Left lung (tissue), 10 donors: Measurements from ENCODE around the gene FTCDNL1. TPM values are rescaled to one million over a fixed set of nuclear protein-coding genes. Genes with fewer than 3 reads are reported as not detected.
A peak's percentile ranks its signal among the peaks of the same experiment; 100 is the strongest.

Source experiments
- ATAC-seq: fragments of 200-7000 bp; cut with Tn5 transposase; one replicate; pipeline ENCODE4 v1.9.1; 2020; ENCODE audit warnings: moderate library complexity
- DNase-seq, 4 donors: peaks; one replicate each; pipeline ENCODE4 v3.0.0-alpha.2; 2013 to 2020
- H3K27ac ChIP-seq, 2 donors: fragments of 200-600 bp; sonication (generic) in 1 of 2; one replicate each; pipeline versions ENCODE4 v1.5.0 to v1.8.0; 2020 to 2021
- H3K27me3 ChIP-seq, 2 donors: fragments of 200-600 bp; sonication (generic) in 1 of 2; one replicate each; pipeline versions ENCODE4 v1.5.0 to v1.8.0; 2020 to 2021
- H3K36me3 ChIP-seq, 2 donors: fragments of 200-600 bp; sonication (generic) in 1 of 2; one replicate each; pipeline versions ENCODE4 v1.5.0 to v1.8.0; 2020 to 2021
- H3K4me1 ChIP-seq, 2 donors: fragments of 200-600 bp; one replicate each; pipeline ENCODE4 v1.8.0; 2021
- H3K4me3 ChIP-seq, 2 donors: fragments of 200-600 bp; sonication (generic) in 1 of 2; one replicate each; pipeline versions ENCODE4 v1.5.0 to v1.8.0; 2020 to 2021; ENCODE audit warnings: mild to moderate bottlenecking in 1 of 2
- H3K9me3 ChIP-seq, 2 donors: fragments of 200-600 bp; sonication (generic) in 1 of 2; one replicate each; pipeline versions ENCODE4 v1.5.0 to v1.8.0; 2020 to 2021
- intact Hi-C, 2 donors: fragments of 100-400 bp; cut with DNase I; formaldehyde crosslinking; loops; one replicate each; pipeline versions ENCODE4 v1.11.2 to v1.14.2; 2022
- polyA plus RNA-seq, 6 donors: library from polyadenylated mRNA; unstranded; fragments of 120-200 nt; gene quantifications; one replicate each; pipeline ENCODE4 v1.2.1, GENCODE V29; 2013; ENCODE audit not compliant: insufficient read length in 6 of 6
- total RNA-seq, 2 donors: library from RNA; stranded (reverse); fragmentation: NEBNext Ultra II Directional; extraction: Animal tissue kit (Norgen Biotek cat#: 25700); gene quantifications; one replicate each; pipeline ENCODE4 v1.2.1, GENCODE V29; 2021
- TF ChIP-seq, protein P1 (sequence below), 2 donors: fragments of 200-600 bp; sonication (generic) in 1 of 2; IDR thresholded peaks; one replicate each; pipeline versions ENCODE4 v1.5.0 to v1.8.0; 2021; ENCODE audit warnings: antibody characterized with exemption in 2 of 2
- donor health status: DM: no; HTN: yes; CAD: no.
- donor health status: DM: no; HTN: no; CAD: no.

The FTCDNL1 gene
- total and polyA plus RNA-seq, 8 donors, result 0.09 to 3.5 (median 0.34) TPM

DNA sequence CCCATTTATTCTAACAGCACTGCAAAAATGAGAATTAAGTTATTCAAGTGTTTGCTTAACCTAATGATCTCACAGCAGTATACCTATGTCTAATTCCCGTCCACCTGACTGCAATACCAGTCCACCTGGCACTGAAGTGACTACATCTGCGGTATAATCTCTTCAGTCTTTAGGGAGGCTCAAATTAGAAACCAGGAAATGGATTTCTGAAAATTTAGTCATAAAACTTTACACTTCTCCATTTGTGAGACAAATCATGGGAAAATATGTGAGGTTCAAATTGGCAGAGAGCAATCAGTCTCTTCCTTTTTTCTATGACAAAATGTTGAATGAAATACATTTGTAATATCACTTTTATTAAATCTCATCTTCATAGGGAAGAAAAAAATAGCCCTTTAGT, 33.0 kb downstream of the FTCDNL1 start:
- Histone ChIP-seq H3K27me3 (no peaks in the 10 kb centered on the region), H3K36me3 (no peaks in the 10 kb centered on the region), H3K4me1 (no peaks in the 10 kb centered on the region), H3K9me3 (no peaks in the 10 kb centered on the region), H3K4me3 (no peak overlapping the region), H3K27ac (no peak overlapping the region)
- DNase-seq (no peak), ATAC-seq (peak; percentile 26)
- intact Hi-C loops, result no loop called here
- TF ChIP-seq, protein P1, sequence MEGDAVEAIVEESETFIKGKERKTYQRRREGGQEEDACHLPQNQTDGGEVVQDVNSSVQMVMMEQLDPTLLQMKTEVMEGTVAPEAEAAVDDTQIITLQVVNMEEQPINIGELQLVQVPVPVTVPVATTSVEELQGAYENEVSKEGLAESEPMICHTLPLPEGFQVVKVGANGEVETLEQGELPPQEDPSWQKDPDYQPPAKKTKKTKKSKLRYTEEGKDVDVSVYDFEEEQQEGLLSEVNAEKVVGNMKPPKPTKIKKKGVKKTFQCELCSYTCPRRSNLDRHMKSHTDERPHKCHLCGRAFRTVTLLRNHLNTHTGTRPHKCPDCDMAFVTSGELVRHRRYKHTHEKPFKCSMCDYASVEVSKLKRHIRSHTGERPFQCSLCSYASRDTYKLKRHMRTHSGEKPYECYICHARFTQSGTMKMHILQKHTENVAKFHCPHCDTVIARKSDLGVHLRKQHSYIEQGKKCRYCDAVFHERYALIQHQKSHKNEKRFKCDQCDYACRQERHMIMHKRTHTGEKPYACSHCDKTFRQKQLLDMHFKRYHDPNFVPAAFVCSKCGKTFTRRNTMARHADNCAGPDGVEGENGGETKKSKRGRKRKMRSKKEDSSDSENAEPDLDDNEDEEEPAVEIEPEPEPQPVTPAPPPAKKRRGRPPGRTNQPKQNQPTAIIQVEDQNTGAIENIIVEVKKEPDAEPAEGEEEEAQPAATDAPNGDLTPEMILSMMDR (IDR thresholded peaks at IDR 0.05), result no peak

DNA sequence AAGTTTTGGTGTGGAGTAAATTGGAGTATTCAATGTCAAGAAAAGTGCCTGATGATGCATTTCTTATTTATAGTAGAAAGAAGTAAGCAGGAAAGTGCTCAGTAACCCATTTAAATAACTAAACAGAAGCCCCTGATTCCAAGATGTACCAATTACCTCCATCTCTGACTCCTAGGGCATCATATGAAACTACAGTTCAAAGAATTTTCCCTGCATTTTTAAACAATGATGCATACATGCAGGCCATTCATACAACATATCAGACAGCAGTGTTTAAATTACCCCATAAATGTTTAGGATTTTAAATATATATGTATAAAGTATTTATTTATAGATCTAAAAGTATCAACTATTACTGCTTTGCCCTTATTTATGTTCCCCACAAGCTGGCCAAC, 36.2 kb downstream of the FTCDNL1 start:
- DNase-seq, result no peak
- H3K27ac ChIP-seq, result no peak overlapping the region

DNA sequence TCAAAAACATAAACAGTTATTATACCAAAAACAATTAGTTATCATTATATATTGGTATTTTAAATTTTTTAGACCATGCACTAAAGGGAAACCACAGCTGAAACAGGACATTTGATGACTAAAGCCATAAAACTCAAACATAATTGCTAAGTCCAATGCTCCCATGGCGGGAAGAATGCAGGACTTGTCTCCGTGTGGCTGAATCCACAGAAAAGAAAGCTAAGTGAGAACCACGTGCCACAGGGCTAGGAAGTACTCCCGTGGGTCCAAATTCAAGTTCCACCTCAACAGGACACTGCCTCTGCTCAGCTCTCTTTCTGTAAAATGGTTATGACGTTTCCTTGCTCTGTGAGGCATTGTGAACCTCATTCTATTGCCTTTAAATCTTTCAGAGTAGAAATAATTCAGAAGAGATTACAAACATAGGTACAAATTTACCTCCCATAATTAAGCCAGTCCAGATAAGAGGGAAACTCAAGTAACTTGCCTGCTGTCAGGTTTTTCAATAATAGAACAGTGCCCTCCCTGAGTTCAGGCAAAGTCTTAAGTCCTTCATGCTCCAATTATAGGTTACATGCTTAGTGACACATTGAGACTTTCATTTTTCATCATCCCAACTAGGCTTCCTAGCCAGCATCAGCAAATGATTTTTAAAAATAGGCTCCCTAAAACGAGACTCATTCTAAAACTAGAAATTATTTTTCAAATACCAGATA, 36.7 kb downstream of the FTCDNL1 start:
- no peak overlapping the region for H3K27ac ChIP-seq
- no peak for ATAC-seq

More for the DNA sequence above, 36.2 kb downstream of the FTCDNL1 start:
- intact Hi-C loops, result no loop called here
- Histone ChIP-seq H3K27me3 (no peaks in the 10 kb centered on the region), H3K9me3 (no peaks in the 10 kb centered on the region), H3K4me1 (no peaks in the 10 kb centered on the region), H3K36me3 (no peaks in the 10 kb centered on the region), H3K4me3 (no peak overlapping the region)
- TF ChIP-seq, protein P1 (IDR thresholded peaks at IDR 0.05), result no peak
- no peak for ATAC-seq

DNA sequence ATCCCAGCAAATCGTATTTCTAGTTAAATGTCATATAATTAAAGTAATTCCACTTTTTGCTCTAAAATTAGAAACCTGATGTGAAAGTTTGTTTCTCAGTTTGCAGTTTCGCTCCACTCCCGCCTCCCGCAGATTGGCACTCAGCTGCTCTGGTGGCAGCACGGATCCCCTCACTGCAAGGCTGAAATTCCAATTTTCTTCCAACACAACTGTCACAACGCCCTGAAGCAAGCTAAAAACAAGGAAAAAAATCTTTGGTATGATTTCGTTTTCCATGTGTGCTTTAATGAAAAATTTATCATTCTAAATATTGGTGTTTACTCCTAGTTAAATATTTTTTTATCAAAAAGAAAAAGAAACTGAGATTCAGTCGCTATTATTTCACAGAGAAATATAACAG, 38.5 kb downstream of the FTCDNL1 start:
- intact Hi-C loops, result no loop called here
- no peak for ATAC-seq
- TF ChIP-seq, protein P1 (IDR thresholded peaks at IDR 0.05), result no peak

More for the DNA sequence above, 36.7 kb downstream of the FTCDNL1 start:
- DNase-seq, result no peak
- H3K4me3 ChIP-seq, result no peak overlapping the region
- H3K27me3 ChIP-seq, result no peaks in the 10 kb centered on the region
- H3K9me3 ChIP-seq, result no peaks in the 10 kb centered on the region
- TF ChIP-seq, protein P1 (IDR thresholded peaks at IDR 0.05), result no peak
- H3K4me1 ChIP-seq, result no peaks in the 10 kb centered on the region
- H3K36me3 ChIP-seq, result no peaks in the 10 kb centered on the region
- intact Hi-C loops, result no loop called here

DNA sequence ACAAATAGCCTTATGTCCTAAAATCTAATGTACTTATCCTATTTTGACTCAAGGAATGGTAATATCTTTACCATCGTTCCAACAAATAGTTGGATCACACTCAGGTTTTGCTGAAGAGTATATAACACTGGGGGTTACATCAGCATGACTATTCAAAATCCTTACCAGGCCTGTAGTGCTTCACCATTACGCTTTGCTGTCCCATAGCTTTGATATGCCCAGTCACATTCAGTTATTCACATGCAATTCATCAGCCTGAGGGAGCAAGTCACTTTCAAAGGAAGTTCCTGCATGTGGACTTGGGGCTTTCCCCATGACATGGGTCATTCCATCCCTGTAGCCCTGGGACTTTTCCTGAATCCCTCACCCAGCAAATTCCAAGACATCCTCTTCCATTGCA, 39.6 kb downstream of the FTCDNL1 start:
- intact Hi-C loops, result no loop called here
- H3K4me3 ChIP-seq, result no peak overlapping the region
- no peaks in the 10 kb centered on the region for H3K4me1 ChIP-seq
- H3K9me3 ChIP-seq, result no peaks in the 10 kb centered on the region
- TF ChIP-seq, protein P1 (IDR thresholded peaks at IDR 0.05), result no peak
- DNase-seq (no peak), ATAC-seq (no peak)
- no peak overlapping the region for H3K27ac ChIP-seq
- no peaks in the 10 kb centered on the region for H3K36me3 ChIP-seq
- no peaks in the 10 kb centered on the region for H3K27me3 ChIP-seq

More for the DNA sequence above, 38.5 kb downstream of the FTCDNL1 start:
- H3K36me3 ChIP-seq, result no peaks in the 10 kb centered on the region
- no peak overlapping the region for H3K4me3 ChIP-seq
- no peaks in the 10 kb centered on the region for H3K4me1 ChIP-seq
- no peak overlapping the region for H3K27ac ChIP-seq
- no peak for DNase-seq
- H3K27me3 ChIP-seq, result no peaks in the 10 kb centered on the region
- H3K9me3 ChIP-seq, result no peaks in the 10 kb centered on the region
